Activated CD4-positive, alpha-beta T cell treated with anti-CD3 and anti-CD28 coated beads, Interleukin-2, amount 50 U/mL, for 4 hours (primary cell): ENCODE data around the gene PDGFD.

Experiments
- DNase-seq, 2 experiments: peaks; one replicate each; pipeline ENCODE4 v3.0.0-alpha.2; 2020

PDGFD gene

GRCh38 chr11:103948187-103948763 lies 215.7 kb downstream of the PDGFD start:
- no peak for DNase-seq

- DNase-seq, result no peak
These were observed 216.4 kb downstream of the PDGFD start for GRCh38 chr11:103947546-103947919.

GRCh38 chr11:103946793-103947545 lies 217.0 kb downstream of the PDGFD start:
- no peak for DNase-seq

GRCh38 chr11:103944251-103944940 lies 219.6 kb downstream of the PDGFD start:
- no peak for DNase-seq

- DNase-seq, result no peak
These were observed 221.3 kb downstream of the PDGFD start for GRCh38 chr11:103942646-103943045.

- no peak for DNase-seq
These were observed 223.4 kb downstream of the PDGFD start for GRCh38 chr11:103940551-103940950.

- DNase-seq, result no peak
These were observed 224.3 kb downstream of the PDGFD start for GRCh38 chr11:103939694-103940093.

GRCh38 chr11:103936059-103936458 lies 227.9 kb downstream of the PDGFD start:
- DNase-seq, result no peak

- DNase-seq, result no peak
These were observed 228.7 kb downstream of the PDGFD start for GRCh38 chr11:103935219-103935618.

GRCh38 chr11:103929170-103929903 lies 234.6 kb downstream of the PDGFD start:
- DNase-seq, result no peak

- DNase-seq, result no peak
These were observed 235.2 kb downstream of the PDGFD start for GRCh38 chr11:103928802-103929161.

- no peak for DNase-seq
These were observed 235.7 kb downstream of the PDGFD start for GRCh38 chr11:103928040-103928801.

- no peak for DNase-seq
These were observed 236.4 kb downstream of the PDGFD start for GRCh38 chr11:103927535-103927934.

GRCh38 chr11:103926990-103927389 lies 237.0 kb downstream of the PDGFD start:
- DNase-seq, result no peak

- DNase-seq, result no peak
These were observed 239.6 kb downstream of the PDGFD start for GRCh38 chr11:103924166-103925013.

GRCh38 chr11:103923451-103923931 lies 240.5 kb downstream of the PDGFD start:
- DNase-seq, result no peak

- no peak for DNase-seq
These were observed 243.0 kb downstream of the PDGFD start for GRCh38 chr11:103920933-103921332.

GRCh38 chr11:103920449-103920848 lies 243.5 kb downstream of the PDGFD start:
- no peak for DNase-seq

GRCh38 chr11:103910721-103911120 lies 253.2 kb downstream of the PDGFD start:
- DNase-seq, result no peak

- no peak for DNase-seq
These were observed 256.1 kb downstream of the PDGFD start for GRCh38 chr11:103907548-103908455.
